ENCODE results near the gene PDXDC1.
"Not testable (repeated sequence)": the region's sequence is repeated elsewhere in the genome, so short reads cannot be mapped to it uniquely, and the experiment has no call there.

Gene PDXDC1

GRCh38 chr16:15035163-15035729 is 60.4 kb downstream of the PDXDC1 start:
- DNase-seq (ENCODE audit: low read depth in 2 of 2), result no peak

GRCh38 chr16:15037003-15037402 is 62.2 kb downstream of the PDXDC1 start:
- no peak for DNase-seq (ENCODE audit: low read depth in 2 of 2)

GRCh38 chr16:15037745-15038144 is 62.9 kb downstream of the PDXDC1 start:
- no peak for DNase-seq (ENCODE audit: low read depth in 2 of 2)

GRCh38 chr16:15038689-15039088 is 63.9 kb downstream of the PDXDC1 start:
- DNase-seq (ENCODE audit: low read depth in 2 of 2), result no peak

- no peak for DNase-seq (ENCODE audit: low read depth in 2 of 2)
Measured at GRCh38 chr16:15041271-15042004, 66.6 kb downstream of the PDXDC1 start.

- DNase-seq (ENCODE audit: low read depth in 2 of 2), result no peak
Measured at GRCh38 chr16:15043344-15043743, 68.5 kb downstream of the PDXDC1 start.

GRCh38 chr16:15044286-15044685 is 69.5 kb downstream of the PDXDC1 start:
- no peak for DNase-seq (ENCODE audit: low read depth in 2 of 2)

GRCh38 chr16:15045270-15045669 is 70.4 kb downstream of the PDXDC1 start:
- not testable (repeated sequence) for DNase-seq (ENCODE audit: low read depth in 2 of 2)

- DNase-seq (ENCODE audit: low read depth in 2 of 2), result no peak
Measured at GRCh38 chr16:15046692-15047376, 72.0 kb downstream of the PDXDC1 start.

- DNase-seq (ENCODE audit: low read depth in 2 of 2), result no peak
Measured at GRCh38 chr16:15049581-15050180, 74.9 kb downstream of the PDXDC1 start.

- DNase-seq (ENCODE audit: low read depth in 2 of 2), result not testable (repeated sequence)
Measured at GRCh38 chr16:15050440-15050839, 75.6 kb downstream of the PDXDC1 start.

- no peak for DNase-seq (ENCODE audit: low read depth in 2 of 2)
Measured at GRCh38 chr16:15051387-15051951, 76.6 kb downstream of the PDXDC1 start.

GRCh38 chr16:15052747-15053476 is 78.1 kb downstream of the PDXDC1 start:
- no peak for DNase-seq (ENCODE audit: low read depth in 2 of 2)

GRCh38 chr16:15053904-15054303 is 79.1 kb downstream of the PDXDC1 start:
- DNase-seq (ENCODE audit: low read depth in 2 of 2), result no peak

- DNase-seq (ENCODE audit: low read depth in 2 of 2), result no peak
Measured at GRCh38 chr16:15054357-15055140, 79.7 kb downstream of the PDXDC1 start.

- DNase-seq (ENCODE audit: low read depth in 2 of 2), result no peak
Measured at GRCh38 chr16:15055141-15056053, 80.6 kb downstream of the PDXDC1 start.

- no peak for DNase-seq (ENCODE audit: low read depth in 2 of 2)
Measured at GRCh38 chr16:15057681-15058417, 83.0 kb downstream of the PDXDC1 start.

GRCh38 chr16:15059324-15059723 is 84.5 kb downstream of the PDXDC1 start:
- no peak for DNase-seq (ENCODE audit: low read depth in 2 of 2)

Measured in stimulated activated CD8-positive, alpha-beta memory T cell treated with anti-CD3 and anti-CD28 coated beads, Interleukin-15, amount 100 ng/mL, for 48 hours (primary cell).